GM18951 (cell line): ENCODE measurements around the gene TRHDE.

ENCODE experiments used
- POLR2A ChIP-seq: IDR thresholded peaks from 4 replicates; pipeline ENCODE4 v1.6.1; 2011; ENCODE audit warnings: mild to moderate bottlenecking; ENCODE audit not compliant: insufficient read length, insufficient read depth; ENCODE audit errors: extremely low read depth
- in situ Hi-C: fragments of 300-500 bp; cut with MboI; formaldehyde crosslinking; loops from one replicate; pipeline ENCODE4 v1.12.0; 2022; ENCODE audit warnings: low sequenced_read_pairs, mixed read lengths, inconsistent platforms; ENCODE audit not compliant: unreplicated experiment

Gene TRHDE

GRCh38 chr12:72453550-72453949 is 181.4 kb downstream of the TRHDE start:
- in situ Hi-C loops, result no loop called here
- no peak for TF ChIP-seq POLR2A

GRCh38 chr12:72464471-72464870 is 192.3 kb downstream of the TRHDE start:
- in situ Hi-C loops, result no loop called here
- TF ChIP-seq POLR2A, result no peak

GRCh38 chr12:72465155-72465554 is 193.0 kb downstream of the TRHDE start:
- in situ Hi-C loops, result no loop called here
- TF ChIP-seq POLR2A, result no peak

- in situ Hi-C loops, result no loop called here
- TF ChIP-seq POLR2A, result no peak
Observed at GRCh38 chr12:72465940-72466630, 193.9 kb downstream of the TRHDE start.

GRCh38 chr12:72467985-72468384 is 195.8 kb downstream of the TRHDE start:
- TF ChIP-seq POLR2A, result no peak
- in situ Hi-C loops, result no loop called here

- in situ Hi-C loops, result no loop called here
- no peak for TF ChIP-seq POLR2A
Observed at GRCh38 chr12:72468505-72468904, 196.3 kb downstream of the TRHDE start.

- TF ChIP-seq POLR2A, result no peak
- in situ Hi-C loops, result no loop called here
Observed at GRCh38 chr12:72471806-72472205, 199.6 kb downstream of the TRHDE start.

- in situ Hi-C loops, result no loop called here
Observed at GRCh38 chr12:72472350-72472749, 200.2 kb downstream of the TRHDE start.

GRCh38 chr12:72476301-72476700 is 204.1 kb downstream of the TRHDE start:
- in situ Hi-C loops, result no loop called here
- no peak for TF ChIP-seq POLR2A

More at GRCh38 chr12:72472350-72472749, 200.2 kb downstream of the TRHDE start:
- no peak for TF ChIP-seq POLR2A

- in situ Hi-C loops, result no loop called here
- no peak for TF ChIP-seq POLR2A
Observed at GRCh38 chr12:72485017-72485701, 213.0 kb downstream of the TRHDE start.

- in situ Hi-C loops, result no loop called here
- TF ChIP-seq POLR2A, result no peak
Observed at GRCh38 chr12:72491426-72491825, 219.3 kb downstream of the TRHDE start.

- no peak for TF ChIP-seq POLR2A
- in situ Hi-C loops, result no loop called here
Observed at GRCh38 chr12:72493407-72493806, 221.2 kb downstream of the TRHDE start.

- no peak for TF ChIP-seq POLR2A
- in situ Hi-C loops, result no loop called here
Observed at GRCh38 chr12:72498354-72498753, 226.2 kb downstream of the TRHDE start.

GRCh38 chr12:72499244-72499643 is 227.1 kb downstream of the TRHDE start:
- in situ Hi-C loops, result no loop called here
- no peak for TF ChIP-seq POLR2A
